GM15510 (cell line): ENCODE measurements around the gene USP19.

Experiments
- POLR2A ChIP-seq: IDR thresholded peaks from 3 replicates; pipeline ENCODE4 v1.6.1; 2011; ENCODE audit warnings: borderline replicate concordance; ENCODE audit not compliant: insufficient read length; ENCODE audit errors: extremely low read depth

The USP19 gene

GRCh38 chr3:49122451-49122850 lies 1.8 kb upstream of the USP19 start:
- TF ChIP-seq POLR2A, result no peak

GRCh38 chr3:49122022-49122421 lies 1.4 kb upstream of the USP19 start:
- no peak for TF ChIP-seq POLR2A

- TF ChIP-seq POLR2A, result no peak
Observed at GRCh38 chr3:49121132-49121736, 611 bp upstream of the USP19 start.

GRCh38 chr3:49120096-49120437 lies 556 bp downstream of the USP19 start:
- no peak for TF ChIP-seq POLR2A

GRCh38 chr3:49119439-49119838 lies 1.2 kb downstream of the USP19 start:
- TF ChIP-seq POLR2A, result no peak

- no peak for TF ChIP-seq POLR2A
Observed at GRCh38 chr3:49119036-49119435, 1.6 kb downstream of the USP19 start.

GRCh38 chr3:49112262-49112661 lies 8.4 kb downstream of the USP19 start:
- TF ChIP-seq POLR2A, result no peak

- no peak for TF ChIP-seq POLR2A
Observed at GRCh38 chr3:49111347-49111746, 9.3 kb downstream of the USP19 start.

GRCh38 chr3:49110780-49111179 lies 9.8 kb downstream of the USP19 start:
- no peak for TF ChIP-seq POLR2A

GRCh38 chr3:49108346-49108745 lies 12.3 kb downstream of the USP19 start:
- no peak for TF ChIP-seq POLR2A

GRCh38 chr3:49104427-49105291 lies 16.0 kb downstream of the USP19 start, which contains the start of gene QARS1:
TSS of gene QARS1 (minus strand) at chr3:49104757. CDS start at chr3:49104733, 24 bp downstream.
- peak; percentile 76 for TF ChIP-seq POLR2A

- no peak for TF ChIP-seq POLR2A
Observed at GRCh38 chr3:49104052-49104426, 16.6 kb downstream of the USP19 start.

- TF ChIP-seq POLR2A, result no peak
Observed at GRCh38 chr3:49100046-49100615, 20.5 kb downstream of the USP19 start.

GRCh38 chr3:49098910-49099630 lies 21.6 kb downstream of the USP19 start:
- no peak for TF ChIP-seq POLR2A

GRCh38 chr3:49098429-49098828 lies 22.2 kb downstream of the USP19 start:
- TF ChIP-seq POLR2A, result no peak
